ENCODE measurements around the gene GRK4.
"Not testable (repeated sequence)": the region's sequence is repeated elsewhere in the genome, so short reads cannot be mapped to it uniquely, and the experiment has no call there.

Gene GRK4

GRCh38 chr4:2942532-2943363 is 20.6 kb upstream of the GRK4 start:
- no peak for FAIRE-seq

- FAIRE-seq, result no peak
Observed at GRCh38 chr4:2943364-2944090, 19.8 kb upstream of the GRK4 start.

GRCh38 chr4:2944091-2944482 is 19.3 kb upstream of the GRK4 start:
- no peak for FAIRE-seq

GRCh38 chr4:2944586-2945526 is 18.5 kb upstream of the GRK4 start:
- FAIRE-seq, result no peak

GRCh38 chr4:2945619-2946604 is 17.5 kb upstream of the GRK4 start:
- not testable (repeated sequence) for FAIRE-seq

GRCh38 chr4:2946812-2947600 is 16.4 kb upstream of the GRK4 start:
- FAIRE-seq, result no peak

GRCh38 chr4:2947926-2948325 is 15.4 kb upstream of the GRK4 start:
- no peak for FAIRE-seq

DNA sequence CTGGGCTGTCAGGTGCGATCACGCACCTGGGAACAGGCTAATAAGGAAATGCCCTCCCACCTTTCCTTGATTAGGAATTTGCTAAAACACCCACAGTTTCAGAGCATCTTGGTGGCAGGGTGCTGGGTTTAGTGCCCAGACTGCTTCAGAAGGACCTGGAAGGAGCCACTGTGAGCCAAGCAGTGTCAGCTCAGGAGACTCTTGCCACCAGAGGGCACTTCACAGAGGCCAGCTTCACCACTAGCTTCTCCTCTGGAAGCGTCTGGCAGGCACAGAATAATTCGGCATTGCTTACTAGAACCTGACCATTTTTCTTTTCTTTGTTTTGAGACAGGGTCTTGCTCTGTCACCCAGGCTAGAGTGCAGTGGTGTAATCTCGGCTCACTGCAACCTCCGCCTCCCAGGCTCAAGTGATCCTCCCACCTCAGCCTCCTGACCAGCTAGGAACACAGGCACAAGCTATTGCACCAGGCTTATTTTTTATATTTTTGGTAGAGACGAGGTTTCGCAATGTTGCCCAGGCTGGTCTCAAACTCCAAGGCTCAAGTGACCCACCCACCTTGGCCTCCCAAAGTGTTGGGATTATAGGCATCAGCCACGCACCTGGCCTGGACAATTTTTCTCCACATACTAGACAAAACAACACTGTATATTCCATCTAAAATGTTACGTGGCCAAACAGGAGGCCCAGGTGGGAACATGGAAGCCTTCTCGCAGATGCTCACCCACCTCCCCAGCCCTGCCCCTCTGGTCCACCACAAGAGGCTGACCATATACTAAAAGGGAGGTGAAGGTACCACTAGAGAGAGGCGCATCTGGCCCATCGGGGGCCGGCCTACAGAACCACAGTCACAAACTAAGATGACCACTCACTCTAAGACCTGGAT is 14.2 kb upstream of the GRK4 start:
- no peak for FAIRE-seq

DNA sequence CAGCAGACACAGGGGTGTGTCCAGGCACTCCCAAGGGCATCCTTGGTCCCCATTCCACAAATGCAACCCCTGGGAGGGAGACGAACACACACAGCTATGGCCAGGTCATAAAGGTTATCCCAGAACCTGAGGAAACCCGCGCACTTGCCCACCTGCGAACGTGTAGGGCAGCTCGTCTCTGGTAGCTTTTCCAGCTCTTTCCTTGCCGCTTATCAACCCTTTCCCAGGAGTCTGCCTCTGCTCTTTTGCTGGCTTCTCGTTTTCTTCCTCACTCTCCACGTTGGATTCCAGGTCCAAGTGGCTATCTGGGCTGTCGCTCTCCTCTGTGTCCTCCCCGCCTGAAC is 13.6 kb upstream of the GRK4 start:
- FAIRE-seq, result no peak

GRCh38 chr4:2950221-2950989 is 13.0 kb upstream of the GRK4 start:
- FAIRE-seq, result no peak

- FAIRE-seq, result no peak
Observed at GRCh38 chr4:2953496-2953895, 9.9 kb upstream of the GRK4 start.

DNA sequence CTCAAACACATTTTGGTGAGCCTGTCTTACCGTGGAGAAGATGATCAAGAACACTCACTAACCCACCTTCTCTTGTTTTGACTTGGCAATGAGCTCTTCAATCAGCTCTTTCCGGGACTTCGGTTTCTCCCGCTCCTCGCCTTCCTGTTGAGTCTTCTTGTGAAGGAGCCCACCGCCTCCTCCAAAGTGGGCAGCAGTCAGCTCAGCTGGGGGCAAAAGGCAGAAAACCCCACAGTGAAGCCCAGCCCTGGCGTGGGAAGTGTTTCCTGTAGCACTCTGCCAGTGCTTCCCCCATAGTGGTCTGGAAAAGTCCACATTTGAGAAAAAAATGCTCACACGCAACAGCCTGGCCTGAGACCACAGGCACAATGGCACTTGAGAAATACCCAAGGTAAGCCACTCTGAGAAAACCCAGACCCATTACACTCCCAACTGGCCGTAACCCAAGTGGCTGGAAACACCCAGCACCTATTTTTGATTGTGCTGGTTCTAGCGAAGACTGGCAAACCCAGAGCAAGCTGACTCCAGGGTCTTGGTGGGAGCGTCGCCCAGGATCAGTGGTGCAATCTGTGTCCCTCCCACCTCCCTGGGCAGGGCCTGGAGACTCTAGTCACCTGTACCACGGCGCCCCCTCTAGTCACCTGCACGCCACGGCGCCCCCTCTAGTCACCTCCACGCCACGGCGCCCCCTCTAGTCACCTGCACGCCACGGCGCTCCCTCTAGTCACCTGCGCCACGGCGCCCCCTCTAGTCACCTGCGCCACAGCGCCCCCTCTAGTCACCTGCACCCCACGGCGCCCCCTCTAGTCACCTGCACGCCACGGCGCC is 8.8 kb upstream of the GRK4 start:
- no peak for FAIRE-seq

DNA sequence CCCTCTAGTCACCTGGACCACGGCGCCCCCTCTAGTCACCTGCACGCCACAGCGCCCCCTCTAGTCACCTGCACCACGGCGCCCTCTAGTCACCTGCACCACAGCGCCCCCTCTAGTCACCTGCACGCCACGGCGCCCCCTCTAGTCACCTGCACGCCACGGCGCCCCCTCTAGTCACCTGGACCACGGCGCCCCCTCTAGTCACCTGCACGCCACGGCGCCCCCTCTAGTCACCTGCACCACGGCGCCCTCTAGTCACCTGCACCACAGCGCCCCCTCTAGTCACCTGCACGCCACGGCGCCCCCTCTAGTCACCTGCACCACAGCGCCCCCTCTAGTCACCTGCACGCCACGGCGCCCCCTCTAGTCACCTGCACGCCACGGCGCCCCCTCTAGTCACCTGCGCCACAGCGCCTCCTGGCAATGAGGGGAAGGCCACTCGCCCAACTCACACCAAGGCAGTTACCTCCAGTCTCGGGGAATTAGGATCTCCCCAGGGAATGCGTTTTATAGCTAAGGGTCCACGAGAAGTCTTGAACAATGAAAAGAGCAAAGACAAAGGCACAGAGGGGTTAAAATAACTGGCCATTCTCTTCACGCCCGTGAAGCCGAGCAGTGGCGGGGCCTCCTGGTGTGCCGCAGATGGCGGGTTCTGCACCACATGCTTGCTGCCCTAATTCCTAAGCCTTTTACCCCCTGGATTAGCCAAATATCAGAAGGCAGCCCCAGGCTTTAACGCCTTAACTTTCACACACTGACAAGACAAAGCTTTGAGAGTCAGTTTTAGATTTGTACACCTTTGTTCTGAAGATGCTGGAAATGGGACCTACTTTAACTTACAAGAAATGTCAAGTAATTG is 8.0 kb upstream of the GRK4 start:
- FAIRE-seq, result not testable (repeated sequence)

DNA sequence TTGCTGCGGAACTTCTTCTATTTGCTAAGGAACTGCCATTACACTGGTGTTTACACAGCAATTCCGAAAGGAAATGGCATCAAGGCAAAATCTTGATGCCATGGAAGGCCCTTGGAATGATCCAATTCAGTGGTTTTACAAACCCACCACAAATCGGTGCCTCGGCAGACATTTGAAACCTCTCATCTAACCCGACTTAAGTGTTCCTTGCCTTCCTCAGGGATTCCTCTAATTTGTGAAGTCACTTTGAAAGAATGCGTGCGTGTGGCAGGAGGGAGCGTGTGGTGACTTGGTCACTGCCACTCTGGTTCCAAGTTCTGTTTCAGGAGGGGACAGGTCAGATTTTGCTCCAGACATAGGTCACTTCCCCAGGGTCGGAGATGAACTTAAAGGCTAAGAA is 4.9 kb upstream of the GRK4 start:
- no peak for FAIRE-seq

DNA sequence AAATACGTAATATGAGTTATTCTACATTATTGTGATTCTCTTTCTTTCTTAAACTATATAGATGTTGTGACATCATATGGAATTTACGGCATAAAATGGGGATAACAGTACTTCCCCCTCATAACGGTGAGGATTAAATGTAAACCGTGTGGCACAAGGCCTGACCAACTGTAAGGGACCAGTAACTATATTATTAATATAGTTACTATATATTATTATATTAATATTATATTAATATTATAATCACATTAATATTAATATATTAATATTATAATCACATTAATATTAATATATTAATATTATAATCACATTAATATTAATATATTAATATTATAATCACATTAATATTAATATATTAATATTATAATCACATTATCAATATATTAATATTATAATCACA is 2.9 kb upstream of the GRK4 start:
- FAIRE-seq, result not testable (repeated sequence)

DNA sequence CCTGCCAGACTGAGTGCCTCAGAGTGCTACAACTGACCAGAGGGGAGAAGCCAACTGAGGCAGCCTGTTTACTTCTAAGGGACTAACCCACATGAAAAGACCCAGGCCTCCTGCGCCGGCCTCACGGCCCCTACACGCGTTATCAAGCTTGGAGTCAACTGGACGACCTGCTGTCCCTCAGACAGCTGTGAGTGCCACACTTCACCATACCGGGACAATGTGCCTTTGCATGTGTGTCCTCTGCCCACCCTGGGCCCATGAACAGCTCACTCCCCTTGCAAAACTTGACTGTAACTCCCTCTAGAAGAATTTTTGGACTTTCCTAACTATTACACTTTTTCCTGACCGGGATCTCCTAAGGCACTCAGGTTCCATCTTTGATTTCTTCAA is 2.0 kb upstream of the GRK4 start:
- FAIRE-seq, result no peak

DNA sequence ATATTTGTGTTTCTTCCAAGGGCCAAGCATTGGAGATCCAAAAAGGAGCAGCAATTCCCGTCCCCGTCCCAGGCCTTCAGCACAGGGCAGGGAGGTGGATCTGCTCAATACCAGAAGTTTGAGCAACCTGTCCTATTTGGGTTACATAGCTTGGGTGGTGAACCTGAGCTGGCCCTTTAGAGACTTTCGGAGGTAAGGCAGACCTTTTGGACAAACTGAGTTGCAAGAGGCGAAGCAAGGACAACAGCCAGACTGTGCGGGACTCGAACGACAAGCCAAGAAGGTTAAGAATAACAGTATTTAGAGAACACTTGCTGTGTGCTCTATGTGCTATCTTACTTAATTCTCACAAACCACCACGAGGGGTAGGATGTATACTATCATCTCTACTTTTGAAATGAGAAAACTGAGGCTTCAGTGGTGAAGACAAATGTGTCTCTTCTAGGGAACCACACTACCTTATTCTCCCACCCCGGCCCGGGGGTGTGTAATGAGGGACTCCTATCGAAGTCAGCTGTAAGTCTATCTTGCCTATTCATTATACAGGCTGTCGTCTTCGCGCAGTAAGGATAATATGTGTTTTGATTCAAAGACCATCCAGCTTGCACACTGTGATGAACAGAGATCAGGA is 1.4 kb upstream of the GRK4 start:
- FAIRE-seq, result no peak
